NCI-H1105 treated with DMSO at 0.1 percent for 48 hours (cell line): ENCODE results near the gene LRRC8A.
"Not testable (repeated sequence)": the region's sequence is repeated elsewhere in the genome, so short reads cannot be mapped to it uniquely, and the experiment has no call there.

Experiments
- DNase-seq: peaks from one replicate; lab custom pipeline; 2025; lab: John Stamatoyannopoulos, UW

LRRC8A gene

DNA sequence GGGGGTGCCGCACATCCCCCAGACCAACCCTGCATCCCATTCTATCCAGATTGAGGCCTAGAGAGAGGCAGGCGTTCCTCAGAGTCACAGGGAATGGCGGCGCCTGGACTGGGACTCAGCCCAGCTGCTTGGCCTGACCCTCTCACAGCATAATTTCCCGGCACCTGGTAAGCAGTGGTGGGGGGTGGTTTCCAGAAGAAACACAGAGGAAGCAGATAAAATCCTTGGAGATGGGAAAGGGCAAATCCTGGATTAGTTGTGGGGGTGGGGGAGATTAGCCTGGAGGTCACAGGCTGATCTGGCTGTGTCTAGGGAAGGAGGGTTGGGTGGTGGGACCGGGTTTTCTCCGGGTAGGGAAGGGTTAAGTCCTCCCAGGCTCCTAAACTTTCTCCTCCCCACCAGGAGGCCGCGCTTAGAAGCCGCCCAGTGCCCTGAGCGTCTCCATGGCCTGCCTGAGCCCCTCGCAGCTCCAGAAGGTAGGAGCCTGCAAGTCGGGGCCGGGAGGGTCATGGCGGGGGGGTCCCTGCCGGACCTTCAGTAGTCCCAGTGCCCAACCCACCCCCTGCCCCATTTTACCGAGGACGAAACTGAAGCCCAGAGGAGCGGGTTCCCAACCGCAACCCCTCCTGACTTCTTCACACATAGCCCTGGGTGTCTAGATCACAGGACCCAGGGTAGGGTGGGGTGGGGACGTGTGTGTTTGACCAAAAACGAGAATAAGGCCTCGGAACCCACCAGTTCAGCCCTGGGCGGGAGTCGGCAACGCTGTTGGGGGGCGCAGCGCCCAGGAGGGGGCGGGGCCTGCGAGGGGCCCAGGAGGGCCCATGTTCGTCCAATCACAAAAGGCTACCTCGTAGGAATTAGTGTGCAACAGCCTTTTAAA is 40.2 kb downstream of the LRRC8A start:
- no peak for DNase-seq

DNA sequence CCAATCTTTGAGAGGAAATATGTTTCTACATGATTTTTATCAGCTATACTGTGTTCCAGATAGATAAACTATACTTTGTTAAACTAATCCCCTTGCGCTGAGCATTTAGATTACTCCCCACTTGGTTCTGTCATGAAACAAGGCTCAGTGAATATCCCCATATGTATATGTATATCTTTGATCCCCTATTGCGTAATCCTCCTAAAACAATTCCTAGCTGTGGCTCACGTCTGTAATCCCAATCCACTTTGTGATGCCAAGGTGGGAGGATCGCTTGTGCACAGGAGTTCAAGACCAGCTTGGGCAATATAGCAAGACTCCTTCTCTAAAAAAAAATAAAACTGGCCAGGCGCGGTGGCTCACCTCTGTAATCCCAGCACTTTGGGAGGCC is 41.6 kb downstream of the LRRC8A start:
- no peak for DNase-seq

DNA sequence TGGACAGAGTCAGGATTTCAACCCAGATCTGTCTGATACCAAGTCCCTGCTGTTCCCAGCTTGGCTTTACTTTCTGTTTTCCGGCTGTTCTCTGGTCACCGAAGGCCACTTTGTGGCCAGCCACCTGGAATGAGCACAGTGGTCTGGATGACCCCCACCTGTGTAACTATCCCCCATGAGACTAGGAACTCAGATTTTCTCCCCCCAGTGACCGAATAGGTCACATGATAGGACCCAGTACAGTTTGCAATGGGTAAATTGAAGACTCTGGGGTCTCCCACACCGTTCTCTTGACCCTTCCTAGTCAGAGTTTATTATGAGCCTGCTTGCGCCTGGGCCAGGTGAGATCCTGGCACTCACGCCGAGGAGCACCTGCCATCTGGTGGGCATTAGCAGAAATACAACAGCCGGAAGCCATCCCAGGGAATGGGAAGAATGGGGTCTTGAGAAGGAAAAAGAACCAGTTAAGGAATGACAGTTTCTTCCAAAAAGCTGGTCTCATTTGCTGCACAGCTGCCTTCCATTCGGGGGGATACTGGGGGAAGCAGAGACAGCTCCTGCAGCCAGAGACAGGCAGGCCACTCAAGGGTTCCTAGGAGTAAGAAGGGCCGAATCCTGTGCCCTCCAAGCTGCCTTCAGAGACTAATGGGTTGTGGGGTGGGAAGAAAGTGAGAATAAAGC is 45.9 kb downstream of the LRRC8A start:
- DNase-seq: peak; percentile 51

DNA sequence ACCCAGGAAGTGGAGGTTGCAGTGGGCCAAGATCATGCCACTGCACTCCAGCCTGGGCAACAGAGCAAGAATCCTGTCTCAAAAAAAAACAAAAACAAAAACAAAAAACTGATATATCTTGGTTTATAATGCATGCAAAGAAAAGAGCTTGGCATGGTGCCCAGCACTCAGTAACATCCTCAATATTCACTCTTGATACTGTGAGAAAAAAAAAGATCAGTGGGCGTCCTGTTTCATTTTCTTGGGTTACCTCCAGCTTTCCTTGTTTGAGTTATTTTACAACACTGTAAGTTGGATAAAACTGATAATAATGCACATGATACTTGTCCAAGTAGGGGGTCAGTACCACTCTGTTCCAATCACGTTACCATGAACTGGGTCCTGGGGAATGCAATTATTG is 46.7 kb downstream of the LRRC8A start:
- no peak for DNase-seq

DNA sequence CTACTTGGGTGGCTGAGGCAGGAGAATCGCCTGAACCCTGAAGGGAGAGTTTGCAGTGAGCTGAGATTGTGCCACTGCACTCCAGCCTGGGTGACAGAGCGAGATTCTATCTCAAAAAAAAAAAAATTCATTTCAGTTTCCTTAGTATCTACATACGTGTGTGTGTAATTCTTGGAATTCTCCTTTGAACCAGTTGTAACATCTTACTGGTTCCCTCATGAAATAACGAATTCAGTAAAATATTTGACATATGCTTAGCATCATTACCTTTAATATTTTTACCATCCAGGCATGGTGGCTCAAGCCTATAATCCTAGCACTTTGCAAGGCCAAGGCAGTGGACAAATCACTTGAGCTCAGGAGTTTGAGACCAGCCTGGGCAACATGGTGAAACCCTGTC is 47.6 kb downstream of the LRRC8A start:
- no peak for DNase-seq

DNA sequence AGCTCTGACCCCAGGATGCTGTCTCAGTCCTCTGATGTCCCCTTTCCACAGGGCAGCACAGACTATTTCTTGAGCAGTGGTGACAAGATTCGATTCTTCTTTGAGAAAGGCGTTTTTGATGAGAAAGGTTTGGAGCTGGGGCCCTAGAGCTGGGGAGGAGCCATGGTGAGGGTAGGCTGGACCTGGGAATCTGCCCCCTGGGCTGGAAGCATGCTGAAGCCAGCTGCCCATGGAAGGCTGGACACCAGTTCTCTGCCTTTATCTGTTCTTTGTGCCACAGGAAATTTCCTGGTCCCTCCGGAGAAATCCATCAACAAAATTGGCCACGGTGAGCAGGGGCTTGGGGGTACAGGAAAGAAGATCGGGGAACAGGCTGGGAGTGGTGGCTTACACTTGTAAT is 51.8 kb downstream of the LRRC8A start:
- no peak for DNase-seq

DNA sequence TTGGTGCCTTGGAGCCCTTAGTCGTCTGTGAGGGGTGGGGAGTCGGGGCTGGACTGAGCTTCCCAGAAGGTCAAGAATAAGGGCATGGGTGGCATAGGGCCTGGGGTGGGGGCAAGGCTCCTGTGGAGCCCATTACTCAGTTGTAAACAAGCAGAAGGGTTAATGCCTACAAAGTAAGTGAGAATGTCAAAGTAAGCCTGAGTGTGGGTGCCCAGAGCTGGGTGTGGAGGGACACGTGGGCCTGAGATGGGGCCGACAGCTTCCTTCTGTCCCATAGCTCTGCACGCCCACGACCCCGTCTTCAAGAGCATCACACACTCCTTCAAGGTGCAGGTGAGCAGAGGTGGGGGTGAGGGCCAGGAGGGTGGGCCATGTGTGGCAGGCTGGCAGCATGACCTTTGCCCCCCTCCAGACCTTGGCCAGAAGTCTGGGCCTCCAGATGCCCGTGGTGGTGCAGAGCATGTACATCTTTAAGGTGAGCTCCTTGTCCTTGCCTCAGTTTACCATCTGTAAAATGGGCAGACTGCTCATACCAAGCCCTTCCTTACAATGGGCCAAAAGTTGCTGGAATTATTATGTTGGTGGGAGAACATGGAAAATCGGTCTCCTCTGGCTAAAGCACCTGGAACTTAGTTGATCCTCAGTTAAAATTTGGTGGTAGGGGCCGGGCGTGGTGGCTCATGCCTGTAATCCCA is 54.4 kb downstream of the LRRC8A start:
- DNase-seq: no peak

DNA sequence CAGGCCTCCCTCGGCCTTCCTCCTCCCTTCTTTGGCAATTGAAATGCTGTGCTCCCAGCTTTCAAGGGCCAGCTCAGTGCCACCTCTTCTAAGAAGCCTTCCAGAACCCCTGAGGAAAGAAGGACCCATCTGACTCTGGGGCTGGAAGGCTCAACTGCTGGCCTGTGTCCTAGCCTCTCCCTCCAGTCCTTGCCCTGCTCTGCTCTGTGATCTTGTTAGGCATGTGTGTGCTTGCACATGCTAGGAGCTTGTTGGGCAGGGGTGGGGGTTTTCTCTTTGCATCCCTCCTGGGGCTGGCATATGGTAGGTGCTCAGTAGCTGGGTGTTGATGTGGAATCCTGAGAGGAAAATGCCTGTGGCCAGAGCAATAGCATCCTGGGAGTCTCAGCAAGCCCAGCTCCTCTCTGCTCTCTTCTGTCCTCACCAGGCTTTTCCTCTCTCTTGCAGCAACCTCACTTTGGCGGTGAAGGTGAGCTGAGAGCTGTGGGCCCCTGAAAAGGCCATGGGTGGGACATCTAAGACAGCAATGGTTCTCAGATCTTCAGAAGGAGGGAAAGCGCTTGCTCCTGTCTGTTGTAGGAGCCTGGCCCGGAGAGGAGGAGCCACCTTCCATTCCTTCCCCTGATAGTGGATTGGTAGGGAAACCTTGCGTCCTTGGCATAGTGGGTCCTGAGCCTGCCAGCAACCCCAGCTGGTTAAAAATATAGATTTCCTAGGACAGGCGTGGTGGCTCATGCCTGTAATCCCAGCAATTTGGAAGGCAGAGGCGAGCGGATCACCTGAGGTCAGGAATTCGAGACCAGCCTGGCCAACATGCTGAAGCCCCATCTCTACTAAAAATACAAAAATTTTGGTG is 55.6 kb downstream of the LRRC8A start:
- no peak for DNase-seq

DNA sequence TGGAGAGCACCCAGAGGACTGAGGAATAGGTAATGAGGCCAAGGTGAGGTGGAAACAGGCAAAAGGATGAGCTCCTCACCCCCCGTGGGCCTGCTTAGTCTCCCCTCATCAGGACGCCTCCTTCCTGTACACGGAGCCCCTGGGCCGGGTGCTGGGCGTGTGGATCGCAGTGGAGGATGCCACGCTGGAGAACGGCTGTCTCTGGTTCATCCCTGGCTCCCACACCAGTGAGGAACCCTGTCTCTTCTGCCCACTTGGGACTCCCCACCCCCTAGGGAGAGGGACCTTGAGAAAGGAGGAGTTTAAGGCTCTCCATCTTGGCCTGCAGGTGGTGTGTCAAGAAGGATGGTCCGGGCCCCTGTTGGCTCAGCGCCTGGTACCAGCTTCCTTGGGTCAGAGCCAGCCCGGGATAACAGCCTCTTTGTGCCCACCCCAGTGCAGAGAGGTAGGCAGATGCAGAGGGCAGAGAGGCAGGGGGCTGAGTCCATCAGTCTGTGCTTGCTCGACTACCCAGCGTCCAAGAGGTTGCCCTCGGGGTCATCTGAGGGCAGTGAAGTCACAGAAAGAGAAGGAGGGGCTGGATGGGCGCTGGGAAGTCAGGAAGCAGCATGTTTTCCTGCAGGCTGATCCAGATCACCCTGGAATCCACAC is 58.5 kb downstream of the LRRC8A start:
- DNase-seq: no peak

DNA sequence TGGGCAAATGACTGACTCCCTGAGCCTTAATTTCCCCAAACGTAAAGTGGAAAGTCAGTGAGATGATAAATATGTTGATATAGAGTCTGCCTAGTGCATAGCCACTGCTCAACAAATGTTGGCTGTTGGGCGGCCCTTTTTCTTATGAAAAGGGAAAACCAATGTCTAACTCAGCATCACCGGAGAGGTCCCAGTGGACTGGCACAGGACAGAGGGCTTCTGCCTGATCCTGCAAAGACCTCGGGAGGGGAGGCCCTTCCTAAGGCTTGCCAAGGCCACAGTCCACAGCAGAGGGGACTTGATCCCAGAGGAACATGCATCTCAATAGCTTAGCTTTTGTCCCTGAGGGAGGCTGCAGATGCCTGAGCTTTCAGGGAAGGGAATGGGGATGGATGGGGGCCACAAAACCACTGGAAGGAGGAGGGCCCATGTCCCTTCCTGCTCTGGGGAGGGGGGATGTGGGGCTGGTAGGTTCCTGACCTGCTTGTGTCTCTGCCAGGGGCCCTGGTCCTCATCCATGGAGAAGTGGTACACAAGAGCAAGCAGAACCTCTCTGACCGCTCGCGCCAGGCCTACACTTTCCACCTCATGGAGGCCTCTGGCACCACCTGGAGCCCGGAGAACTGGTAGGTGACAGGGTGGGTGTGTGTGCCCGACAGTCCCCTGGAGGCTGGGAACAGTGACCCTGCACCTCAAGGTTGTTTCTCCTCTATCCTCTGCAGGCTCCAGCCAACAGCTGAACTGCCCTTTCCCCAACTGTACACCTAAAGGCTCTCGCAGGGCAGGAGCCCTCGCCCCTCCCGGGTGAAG is 59.2 kb downstream of the LRRC8A start:
- no peak for DNase-seq

DNA sequence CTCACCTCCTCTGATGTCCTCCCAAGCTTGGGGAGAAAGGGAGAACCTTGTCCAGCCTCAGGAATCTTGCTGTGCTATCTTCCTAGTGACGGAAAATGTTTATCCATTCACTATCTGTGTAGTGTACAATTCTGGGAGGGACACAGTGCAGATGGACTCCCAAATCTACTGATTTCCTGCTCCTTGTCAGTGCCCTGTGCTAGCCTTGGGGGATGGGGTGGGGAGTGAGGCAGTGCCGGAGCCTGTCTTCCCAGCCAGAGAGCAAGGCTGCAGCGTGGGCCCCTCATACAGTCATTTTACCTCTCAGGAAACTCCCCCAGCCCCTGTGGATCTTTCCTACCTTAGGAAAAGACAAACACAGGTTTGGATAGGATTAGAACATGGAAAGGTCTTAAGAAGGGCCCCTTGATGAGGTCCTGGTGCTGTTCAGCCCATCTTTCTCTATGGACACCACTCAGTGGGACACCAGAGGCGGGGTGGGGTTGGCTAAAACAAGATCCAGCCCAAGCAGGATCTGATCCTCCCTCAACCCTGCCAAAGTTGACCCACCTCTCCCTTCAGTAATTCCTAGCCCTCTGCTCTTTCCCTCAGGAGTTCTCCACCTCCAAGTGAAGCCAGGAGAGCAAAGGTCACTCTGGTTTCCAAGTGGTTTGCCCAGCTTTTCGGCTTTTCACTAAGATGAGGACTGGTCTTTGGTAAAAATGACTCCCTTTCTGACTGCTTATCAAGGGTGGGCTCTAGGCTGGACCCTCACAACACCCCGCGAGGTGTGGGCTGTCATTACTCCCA is 62.1 kb downstream of the LRRC8A start:
- DNase-seq: no peak

DNA sequence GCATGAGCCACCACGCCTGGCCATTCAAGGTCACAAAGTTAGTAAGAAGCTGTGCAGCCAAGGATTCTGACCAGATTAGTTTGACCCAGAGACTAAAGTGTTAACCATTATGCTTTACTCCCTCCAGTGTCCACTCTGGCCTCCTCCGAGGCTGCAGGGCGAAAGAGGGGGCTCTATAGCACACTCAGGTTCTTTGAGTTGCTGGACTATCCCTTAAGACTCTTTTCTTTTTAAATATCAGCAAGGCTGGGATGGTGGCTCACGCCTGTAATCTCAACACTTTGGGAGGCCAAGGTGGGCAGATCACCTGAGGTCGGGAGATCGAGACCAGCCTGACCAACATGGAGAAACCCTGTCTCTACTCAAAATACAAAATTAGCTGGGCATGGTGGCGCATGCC is 63.0 kb downstream of the LRRC8A start:
- DNase-seq: not testable (repeated sequence)

DNA sequence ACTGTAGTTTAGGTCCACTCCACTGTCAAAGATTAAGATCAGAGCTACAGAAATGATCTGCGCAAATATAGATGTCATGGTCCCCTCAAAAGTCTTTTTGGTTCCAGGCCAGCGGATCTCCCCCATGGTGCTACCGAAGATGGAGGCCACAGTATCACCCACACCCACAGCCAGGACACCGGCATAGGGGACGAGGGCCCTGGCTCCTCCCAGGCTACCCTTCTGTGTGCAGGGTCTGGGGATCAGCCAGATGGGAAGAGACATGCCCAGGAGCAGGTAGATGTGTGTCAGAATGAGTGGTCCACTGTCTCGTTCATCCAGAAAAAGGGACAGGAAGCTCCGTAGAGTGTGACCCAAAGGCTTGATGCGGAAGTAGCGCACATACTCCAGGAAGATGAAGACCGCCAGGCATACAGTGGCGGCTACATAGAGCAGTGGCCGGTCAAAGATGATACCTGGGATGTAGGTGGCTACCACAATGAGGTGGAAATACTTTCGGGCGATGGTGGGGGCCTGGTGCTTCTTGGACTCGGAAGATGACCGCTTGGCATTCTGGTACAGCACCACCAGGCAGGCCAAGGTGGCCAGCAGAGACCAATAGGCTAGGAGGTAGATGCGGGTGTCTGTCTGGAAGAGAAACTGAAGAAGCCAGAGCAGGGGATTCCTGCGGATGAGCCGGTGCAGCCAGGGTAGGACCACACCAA is 64.0 kb downstream of the LRRC8A start:
- no peak for DNase-seq

DNA sequence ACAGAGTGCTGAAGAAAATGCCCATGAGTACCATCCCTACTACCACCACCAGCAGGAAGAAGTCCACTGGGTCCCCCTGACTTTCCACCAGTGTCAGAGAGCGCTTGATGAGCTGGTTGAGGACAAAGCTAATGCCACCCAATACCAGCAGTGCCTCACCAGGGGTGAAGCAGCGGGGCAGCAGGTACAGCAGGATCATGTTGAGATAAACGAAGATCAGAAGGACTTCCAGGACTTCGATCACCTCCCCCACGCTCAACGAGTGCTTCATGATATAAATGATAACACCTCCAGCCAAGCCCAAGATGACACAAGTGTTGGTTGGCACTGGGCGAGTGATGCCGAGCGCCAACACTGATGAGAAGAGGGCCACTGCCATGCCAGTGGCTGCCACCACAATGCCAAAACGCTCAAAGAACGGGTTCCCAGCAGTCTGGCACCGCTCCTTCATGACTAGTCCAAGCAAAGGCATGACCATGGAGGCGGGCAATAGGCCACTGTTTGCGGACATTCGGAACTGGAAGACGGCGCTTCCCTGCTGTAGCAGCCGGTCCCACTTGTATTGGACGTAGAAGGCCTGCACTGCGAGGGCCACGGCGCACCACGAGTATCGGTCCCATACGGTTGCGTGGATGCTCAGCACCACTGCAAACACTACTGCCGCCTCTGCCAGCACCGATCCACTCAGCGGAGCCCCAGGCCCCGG is 64.8 kb downstream of the LRRC8A start:
- DNase-seq: peak; percentile 25

DNA sequence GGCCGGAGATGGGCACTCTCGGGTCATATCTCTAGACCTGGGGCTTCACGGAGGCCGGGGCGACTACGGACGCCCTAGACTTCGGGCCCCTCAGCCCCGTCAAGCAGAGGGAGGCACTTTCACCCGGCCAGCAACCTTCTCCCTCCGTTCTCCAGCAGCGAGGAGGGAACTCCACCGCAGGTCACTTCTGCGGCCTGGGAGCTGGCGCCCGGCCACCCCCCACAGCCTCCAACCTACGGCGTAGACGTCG is 65.3 kb downstream of the LRRC8A start:
- DNase-seq: no peak

DNA sequence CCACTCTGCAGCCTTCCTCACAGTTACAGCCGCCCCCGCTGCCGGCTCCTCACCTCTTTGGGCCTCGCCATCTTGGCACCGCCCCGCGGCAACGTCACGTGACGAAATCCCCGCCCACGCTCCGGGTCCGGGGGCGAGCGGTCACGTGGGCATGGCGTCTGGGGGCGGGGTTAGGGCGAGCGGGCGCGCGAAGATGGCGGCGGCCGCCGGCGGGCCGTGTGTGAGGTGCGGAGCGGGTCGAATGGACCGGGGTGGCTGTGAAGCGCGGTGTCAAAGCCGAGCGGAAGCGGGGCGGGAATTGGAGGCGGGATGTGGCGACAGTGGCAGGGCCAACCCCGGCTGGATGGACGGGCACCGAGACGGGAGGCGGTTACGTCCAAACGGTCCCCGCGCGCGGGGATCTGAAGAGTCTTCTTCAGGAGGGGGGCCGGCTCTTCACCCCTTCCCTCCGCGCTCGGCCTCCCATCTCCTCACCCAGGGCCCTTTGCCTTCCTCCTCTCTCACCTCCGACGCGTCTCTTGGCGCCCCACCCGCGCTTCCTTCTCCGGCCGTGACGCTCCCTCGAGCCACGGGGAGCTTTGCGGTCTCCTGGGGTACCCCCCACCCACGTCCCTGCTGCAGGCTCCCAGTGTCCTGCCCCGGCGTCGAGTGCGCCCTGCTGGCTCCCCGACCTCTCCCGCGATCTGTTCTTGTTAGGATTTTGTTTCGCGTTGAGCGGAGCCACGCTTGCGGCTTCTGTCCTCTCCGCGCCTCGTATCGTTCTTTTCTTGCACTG is 65.8 kb downstream of the LRRC8A start, which contains the start of the genes DOLK and NUP188:
Gene DOLK (minus strand): TSS at position 77 of the 775 bp plus-strand sequence. CDS start 300 bp downstream, outside the sequence.
Gene NUP188 (plus strand): TSS at position 173 of the 775 bp plus-strand sequence. CDS start 21 bp downstream, at position 194.
- DNase-seq: peak; percentile 81

DNA sequence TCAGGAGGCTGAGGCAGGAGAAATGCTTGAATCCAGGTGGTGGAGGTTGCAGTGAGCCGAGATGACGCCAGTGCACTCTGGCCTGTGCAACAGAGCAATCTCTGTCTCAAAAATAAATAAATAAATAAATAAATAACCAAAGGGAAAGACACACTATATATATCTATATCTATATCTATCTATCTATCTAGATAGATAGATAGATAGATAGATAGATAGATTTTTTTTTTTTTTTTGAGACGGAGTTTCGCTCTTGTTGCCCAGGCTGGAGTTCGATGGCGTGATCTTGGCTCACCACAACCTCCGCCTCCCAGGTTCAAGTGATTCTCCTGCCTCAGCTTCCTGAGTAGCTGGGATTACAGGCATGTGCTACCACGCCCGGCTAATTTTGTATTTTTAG is 79.5 kb downstream of the LRRC8A start:
- not testable (repeated sequence) for DNase-seq
